Cardiac muscle cell (in vitro differentiated cells and primary cell): ENCODE results near the gene AQP12A. TPM values are rescaled to one million over a fixed set of nuclear protein-coding genes. Genes with fewer than 3 reads are reported as not detected.

Experiments
- DNase-seq, 2 donors: peaks; one replicate each; pipeline versions ENCODE4 v3.0.0 to v3.0.0-alpha.2; 2010 to 2017; ENCODE audit warnings: low read depth in 1 of 2, low spot score in 1 of 2
- H3K27ac ChIP-seq: fragments of 200-600 bp; sonication (generic); 2 replicates; pipeline ENCODE4 v1.5.1; 2016
- H3K27me3 ChIP-seq: fragments of 200-600 bp; sonication (generic); 2 replicates; pipeline ENCODE4 v1.6.0; 2016; ENCODE audit warnings: control low read depth
- H3K36me3 ChIP-seq: fragments of 200-600 bp; sonication (generic); 2 replicates; pipeline ENCODE4 v1.5.1; 2016; ENCODE audit warnings: control low read depth
- H3K4me1 ChIP-seq: fragments of 200-600 bp; sonication (generic); 2 replicates; pipeline ENCODE4 v1.8.1; 2017; ENCODE audit warnings: low read depth, mild to moderate bottlenecking, mixed run types
- H3K4me3 ChIP-seq: fragments of 200-600 bp; sonication (generic); 2 replicates; pipeline ENCODE4 v1.5.1; 2016; ENCODE audit warnings: mild to moderate bottlenecking
- H3K9me3 ChIP-seq: fragments of 200-600 bp; sonication (generic); 2 replicates; pipeline ENCODE4 v1.5.1; 2017; ENCODE audit warnings: low read depth, mild to moderate bottlenecking, control low read depth
- polyA plus RNA-seq: library from polyadenylated mRNA; unstranded; fragments of >200 nt; fragmentation: Nextera tagmentation; extraction: Ambion mirVana; gene quantifications from 2 replicates; pipeline ENCODE4 v1.2.1, GENCODE V29; 2016
- total RNA-seq: library from RNA; depleted of rRNA; stranded (reverse); fragments of >200 nt; gene quantifications from 2 replicates; pipeline ENCODE4 v1.2.3, GENCODE V29; 2016
- TF ChIP-seq, protein P1 (sequence below): IDR thresholded peaks from 2 replicates; pipeline ENCODE4 v1.5.1; 2012; ENCODE audit warnings: low read depth, mild to moderate bottlenecking, low read length

Gene AQP12A
- total and polyA plus RNA-seq, 2 experiments from 2014 or later: not detected

- Histone ChIP-seq H3K27me3 (no peaks in the 10 kb centered on the region), H3K27ac (no peak overlapping the region), H3K4me1 (no peaks in the 10 kb centered on the region), H3K4me3 (no peak overlapping the region), H3K9me3 (no peaks in the 10 kb centered on the region), H3K36me3 (no peaks in the 10 kb centered on the region)
- no peak for DNase-seq
- TF ChIP-seq, protein P1, sequence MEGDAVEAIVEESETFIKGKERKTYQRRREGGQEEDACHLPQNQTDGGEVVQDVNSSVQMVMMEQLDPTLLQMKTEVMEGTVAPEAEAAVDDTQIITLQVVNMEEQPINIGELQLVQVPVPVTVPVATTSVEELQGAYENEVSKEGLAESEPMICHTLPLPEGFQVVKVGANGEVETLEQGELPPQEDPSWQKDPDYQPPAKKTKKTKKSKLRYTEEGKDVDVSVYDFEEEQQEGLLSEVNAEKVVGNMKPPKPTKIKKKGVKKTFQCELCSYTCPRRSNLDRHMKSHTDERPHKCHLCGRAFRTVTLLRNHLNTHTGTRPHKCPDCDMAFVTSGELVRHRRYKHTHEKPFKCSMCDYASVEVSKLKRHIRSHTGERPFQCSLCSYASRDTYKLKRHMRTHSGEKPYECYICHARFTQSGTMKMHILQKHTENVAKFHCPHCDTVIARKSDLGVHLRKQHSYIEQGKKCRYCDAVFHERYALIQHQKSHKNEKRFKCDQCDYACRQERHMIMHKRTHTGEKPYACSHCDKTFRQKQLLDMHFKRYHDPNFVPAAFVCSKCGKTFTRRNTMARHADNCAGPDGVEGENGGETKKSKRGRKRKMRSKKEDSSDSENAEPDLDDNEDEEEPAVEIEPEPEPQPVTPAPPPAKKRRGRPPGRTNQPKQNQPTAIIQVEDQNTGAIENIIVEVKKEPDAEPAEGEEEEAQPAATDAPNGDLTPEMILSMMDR: no peak
Measured at GRCh38 chr2:240714747-240715725, 23.4 kb downstream of the AQP12A start.

- TF ChIP-seq, protein P1: no peak
- Histone ChIP-seq H3K4me1 (no peaks in the 10 kb centered on the region), H3K27me3 (no peaks in the 10 kb centered on the region), H3K4me3 (no peak overlapping the region), H3K27ac (no peak overlapping the region), H3K9me3 (no peaks in the 10 kb centered on the region), H3K36me3 (no peaks in the 10 kb centered on the region)
- DNase-seq: no peak
Measured at GRCh38 chr2:240716130-240716798, 24.6 kb downstream of the AQP12A start.

DNA sequence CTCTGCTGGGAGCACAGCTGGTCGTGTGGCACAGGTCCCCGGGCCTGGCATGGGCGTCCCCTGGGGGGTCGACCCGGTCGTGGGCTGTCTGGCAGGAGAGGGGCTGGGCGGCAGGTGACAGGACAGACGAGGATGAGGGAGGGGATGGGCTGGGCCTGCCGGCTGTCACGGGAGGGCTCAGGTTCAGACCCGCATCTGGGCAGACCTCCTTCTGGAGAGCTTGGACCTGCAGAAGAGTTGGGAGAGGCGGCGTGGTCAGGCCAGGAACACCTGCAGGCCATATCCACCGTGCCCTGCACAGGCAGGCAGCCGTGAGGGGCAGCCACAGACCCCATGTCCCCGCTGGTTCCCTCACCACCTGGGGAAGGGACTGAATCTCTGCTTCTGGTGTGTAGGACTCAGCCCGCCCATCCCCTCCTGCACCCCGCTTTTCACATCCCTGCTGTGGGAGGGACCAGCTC, 25.5 kb downstream of the AQP12A start:
- no peaks in the 10 kb centered on the region for H3K4me1 ChIP-seq
- no peaks in the 10 kb centered on the region for H3K27me3 ChIP-seq
- H3K4me3 ChIP-seq: no peak overlapping the region
- no peaks in the 10 kb centered on the region for H3K36me3 ChIP-seq
- H3K27ac ChIP-seq: no peak overlapping the region
- no peak for DNase-seq
- TF ChIP-seq, protein P1: no peak
- no peaks in the 10 kb centered on the region for H3K9me3 ChIP-seq

DNA sequence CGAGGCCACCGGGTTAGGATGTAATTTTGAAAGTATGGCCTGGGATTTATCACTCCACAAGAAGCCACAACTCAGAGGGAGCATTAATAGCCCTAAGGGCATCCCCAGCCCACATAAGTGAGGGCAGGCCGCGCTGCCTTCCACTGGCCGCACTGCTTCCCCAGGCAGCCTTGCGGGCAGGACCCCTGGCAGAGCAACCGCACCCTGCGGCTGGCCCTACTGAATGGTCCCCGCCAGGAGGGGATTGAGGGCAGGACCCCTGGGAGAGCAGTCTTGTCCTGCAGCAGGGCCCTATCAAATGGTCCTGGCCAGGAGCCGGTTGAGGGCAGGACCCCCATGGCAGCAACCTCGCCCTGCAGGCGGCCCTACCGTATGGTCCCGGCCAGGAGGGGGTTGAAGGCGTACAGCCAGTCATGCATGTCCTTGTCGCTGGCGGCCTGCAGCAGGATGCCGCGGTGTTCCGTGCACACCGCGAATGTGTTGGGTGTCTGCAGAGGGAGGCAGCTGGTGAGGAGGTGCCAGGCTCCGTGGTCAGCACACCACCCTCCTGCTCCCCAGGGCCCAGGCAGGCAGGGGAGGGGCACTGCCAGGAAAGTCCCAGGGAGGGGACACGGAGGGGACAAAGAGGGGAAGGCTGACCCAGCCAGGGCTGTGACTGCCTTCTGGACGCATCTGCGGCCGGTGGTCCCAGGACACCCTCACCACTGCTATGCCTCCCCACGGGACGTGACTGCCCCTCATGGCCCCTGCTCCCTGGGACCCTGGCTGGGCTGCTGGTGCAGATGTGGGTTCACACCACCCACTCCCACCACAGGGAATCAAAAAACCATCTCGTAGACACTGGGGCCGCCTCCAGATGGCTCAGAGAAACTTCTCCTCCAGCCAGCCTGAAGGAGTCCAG, 26.3 kb downstream of the AQP12A start:
- Histone ChIP-seq H3K36me3 (no peaks in the 10 kb centered on the region), H3K27me3 (no peaks in the 10 kb centered on the region), H3K27ac (no peak overlapping the region), H3K9me3 (no peaks in the 10 kb centered on the region), H3K4me1 (no peaks in the 10 kb centered on the region), H3K4me3 (no peak overlapping the region)
- TF ChIP-seq, protein P1: no peak
- no peak for DNase-seq

DNA sequence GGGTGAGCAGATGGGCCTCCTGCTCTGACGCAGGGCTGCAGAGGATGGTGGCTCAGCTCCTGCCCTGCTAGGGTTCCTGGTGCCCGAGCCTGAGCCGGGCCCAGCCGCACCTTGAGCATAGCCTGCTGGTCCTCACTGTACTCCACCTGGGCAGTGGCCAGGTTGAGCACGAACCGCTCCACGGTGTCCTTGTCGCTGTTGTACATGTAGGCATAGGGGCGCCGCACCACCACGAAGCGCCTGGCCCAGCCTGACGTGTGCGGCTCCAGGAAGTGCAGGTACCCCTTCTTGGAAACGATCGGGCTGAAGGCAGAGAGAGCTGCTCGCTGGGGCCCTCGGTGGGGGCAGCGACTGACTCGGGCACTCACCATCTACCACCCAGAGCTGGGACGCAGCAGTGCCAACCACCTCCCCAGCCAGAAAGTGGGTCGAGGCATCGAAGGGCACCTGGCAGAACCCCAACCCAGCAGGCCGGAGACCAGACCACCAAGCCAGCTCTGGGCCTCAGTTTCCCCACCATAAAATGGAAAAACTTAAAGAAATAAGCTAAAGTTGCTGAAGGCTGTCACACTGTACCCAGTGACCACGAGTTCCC, 27.3 kb downstream of the AQP12A start:
- Histone ChIP-seq H3K4me1 (no peaks in the 10 kb centered on the region), H3K27ac (no peak overlapping the region), H3K4me3 (no peak overlapping the region), H3K36me3 (no peaks in the 10 kb centered on the region), H3K9me3 (no peaks in the 10 kb centered on the region), H3K27me3 (no peaks in the 10 kb centered on the region)
- no peak for DNase-seq
- TF ChIP-seq, protein P1: no peak
